ENCODE data around the gene GPR153.

GRCh38 chr1:6299557-6300165 lies 38.8 kb upstream of the GPR153 start:
- TF ChIP-seq ASH2L (IDR thresholded peaks at IDR 0.05; ENCODE audit: insufficient read length, low read depth, low read length) (no peak), KDM4B (CRISPR knock-in tag; IDR thresholded peaks at IDR 0.05) (no peak), BRCA1 (CRISPR knock-in tag; IDR thresholded peaks at IDR 0.05) (no peak), CTCF (CRISPR knock-in tag; IDR thresholded peaks at IDR 0.05) (no peak), MYC (CRISPR knock-in tag; IDR thresholded peaks at IDR 0.05; ENCODE audit: borderline replicate concordance) (no peak), SIN3A (IDR thresholded peaks at IDR 0.05; ENCODE audit: borderline replicate concordance, low read depth, low read length) (no peak), YY1 (IDR thresholded peaks at IDR 0.05; ENCODE audit: insufficient read depth, insufficient replicate concordance, low read depth, low read length) (no peak), ZFP41 (CRISPR knock-in tag; IDR thresholded peaks at IDR 0.05; ENCODE audit: borderline replicate concordance) (no peak), MEF2D (CRISPR knock-in tag; IDR thresholded peaks at IDR 0.05) (no peak), TERF1 (CRISPR knock-in tag; IDR thresholded peaks at IDR 0.05) (no peak), KDM1A (CRISPR knock-in tag; IDR thresholded peaks at IDR 0.05) (no peak), KLF16 (CRISPR knock-in tag; IDR thresholded peaks at IDR 0.05) (no peak), ZNF639 (CRISPR knock-in tag; conservative IDR thresholded peaks at IDR 0.05) (no peak)

All from HepG2 (cell line).